ENCODE data around the gene RABL6.

Gene RABL6

DNA sequence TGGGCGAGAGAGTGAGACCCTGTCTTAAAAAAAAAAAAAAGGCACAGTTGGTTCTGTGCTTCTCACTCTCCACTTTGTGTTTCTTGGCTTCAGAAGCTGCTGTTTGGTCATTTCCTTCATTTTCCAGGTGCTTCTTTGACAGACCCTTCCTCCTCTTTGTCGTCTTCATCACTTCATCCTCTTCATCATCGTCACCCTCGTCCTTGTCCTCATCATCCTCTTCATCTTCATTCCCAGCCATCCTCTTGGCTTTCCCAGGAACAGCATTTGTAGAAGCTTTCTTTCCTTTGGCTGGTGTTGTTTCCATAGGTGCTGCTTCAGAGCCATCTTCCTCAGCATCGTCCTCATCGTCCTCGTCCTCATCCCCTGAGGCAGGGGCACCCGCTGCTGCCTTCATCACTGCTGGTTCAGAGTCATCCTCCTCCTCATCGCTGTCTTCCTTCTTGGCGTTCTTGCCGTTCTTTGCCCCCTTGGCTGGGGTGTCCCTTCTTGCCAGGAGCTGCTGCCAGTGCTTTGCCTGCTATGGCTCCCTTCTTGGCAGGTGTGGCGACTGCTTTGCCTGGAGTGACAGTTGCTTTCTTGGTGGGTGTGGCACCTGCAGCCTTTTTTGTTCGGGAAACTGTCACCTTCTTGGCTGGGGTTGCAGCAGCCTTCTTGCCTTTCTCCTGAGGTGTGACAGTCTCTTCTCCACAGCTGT, 7.1 kb downstream of the RABL6 start:
- no peak overlapping the region for H3K4me3 ChIP-seq (ENCODE audit: low read depth, low read length)

DNA sequence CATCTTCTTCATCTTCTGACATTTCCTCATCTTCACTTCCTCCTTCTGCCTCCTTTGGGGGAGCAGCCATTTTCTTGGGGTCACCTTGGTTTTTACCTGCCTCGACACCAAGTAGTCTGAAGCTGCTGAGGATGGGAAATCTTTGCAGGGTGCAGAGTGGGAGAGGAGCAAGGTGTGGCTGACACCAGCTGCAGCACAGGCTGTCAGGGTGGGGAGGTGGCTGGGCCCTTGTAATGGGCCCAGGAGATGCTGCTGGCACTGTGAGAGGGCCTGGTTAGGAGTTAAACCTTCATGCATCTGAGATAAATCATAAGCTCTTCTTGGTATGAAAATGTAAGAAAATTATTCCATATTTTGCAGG, 7.7 kb downstream of the RABL6 start:
- H3K4me3 ChIP-seq (ENCODE audit: low read depth, low read length) = no peak overlapping the region

- peak overlapping the region; percentile 47 for H3K4me3 ChIP-seq (ENCODE audit: low read depth, low read length)
These were observed 13.4 kb downstream of the RABL6 start for GRCh38 chr9:136820971-136821825.

DNA sequence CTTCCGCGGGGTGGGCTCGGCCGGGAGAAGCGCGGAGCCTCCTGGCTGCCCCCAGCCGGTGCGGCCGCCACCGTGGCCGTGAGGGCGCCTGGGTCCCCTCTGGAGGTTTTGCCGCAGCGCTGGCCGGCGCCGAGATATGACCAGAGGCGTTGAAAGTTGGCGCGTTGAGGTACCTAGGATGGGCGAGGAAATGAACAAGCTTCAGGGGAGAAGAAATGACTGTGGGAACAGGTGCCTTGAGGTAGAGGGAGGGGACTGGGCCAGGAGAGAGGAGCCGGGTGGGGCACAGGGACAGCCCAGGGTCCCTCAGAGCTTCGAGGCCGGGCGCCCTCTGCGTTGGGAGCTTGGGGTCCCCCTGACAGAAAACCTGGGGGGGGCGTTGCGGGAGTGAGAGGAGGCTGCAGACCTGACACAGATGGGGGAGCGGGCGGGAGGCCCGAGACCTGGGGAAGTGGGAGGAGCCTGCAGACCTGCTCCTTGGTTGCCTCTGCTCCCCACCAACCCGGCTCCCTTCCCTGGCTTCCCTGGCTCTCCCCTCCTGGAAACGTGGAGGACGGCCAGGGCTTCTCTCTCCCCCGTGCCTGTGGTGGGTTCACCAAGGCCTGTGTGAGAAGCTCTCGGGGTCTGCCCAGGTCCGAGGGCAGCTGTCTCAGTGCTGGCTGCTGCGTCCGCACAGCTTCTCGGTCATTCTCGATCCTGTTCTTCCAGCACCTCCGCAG, 14.2 kb downstream of the RABL6 start:
- no peak overlapping the region for H3K4me3 ChIP-seq (ENCODE audit: low read depth, low read length)

- no peak overlapping the region for H3K4me3 ChIP-seq (ENCODE audit: low read depth, low read length)
These were observed 15.6 kb downstream of the RABL6 start for GRCh38 chr9:136823136-136824046.

- H3K4me3 ChIP-seq (ENCODE audit: low read depth, low read length) = no peak overlapping the region
These were observed 16.9 kb downstream of the RABL6 start for GRCh38 chr9:136824496-136825225.

- H3K4me3 ChIP-seq (ENCODE audit: low read depth, low read length) = no peak overlapping the region
These were observed 17.8 kb downstream of the RABL6 start for GRCh38 chr9:136825295-136826187.

DNA sequence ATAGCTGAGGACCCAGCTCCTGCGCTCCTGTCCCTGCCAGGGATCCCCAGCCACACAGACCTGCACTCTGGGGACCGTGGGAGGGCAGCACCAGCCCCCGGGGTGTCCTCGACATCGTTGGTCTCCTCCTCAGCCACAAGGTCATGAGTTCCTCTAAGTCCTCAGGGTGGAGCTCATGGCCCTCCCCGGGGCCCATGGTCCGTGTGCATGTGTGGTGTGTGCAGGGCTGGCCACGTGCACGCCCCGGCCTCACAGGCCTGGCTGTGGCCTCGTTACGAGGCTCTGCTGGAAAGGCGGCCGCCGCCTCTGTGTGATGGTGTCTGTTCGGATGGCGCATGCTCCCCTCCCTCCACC, 18.4 kb downstream of the RABL6 start:
- no peak overlapping the region for H3K4me3 ChIP-seq (ENCODE audit: low read depth, low read length)

DNA sequence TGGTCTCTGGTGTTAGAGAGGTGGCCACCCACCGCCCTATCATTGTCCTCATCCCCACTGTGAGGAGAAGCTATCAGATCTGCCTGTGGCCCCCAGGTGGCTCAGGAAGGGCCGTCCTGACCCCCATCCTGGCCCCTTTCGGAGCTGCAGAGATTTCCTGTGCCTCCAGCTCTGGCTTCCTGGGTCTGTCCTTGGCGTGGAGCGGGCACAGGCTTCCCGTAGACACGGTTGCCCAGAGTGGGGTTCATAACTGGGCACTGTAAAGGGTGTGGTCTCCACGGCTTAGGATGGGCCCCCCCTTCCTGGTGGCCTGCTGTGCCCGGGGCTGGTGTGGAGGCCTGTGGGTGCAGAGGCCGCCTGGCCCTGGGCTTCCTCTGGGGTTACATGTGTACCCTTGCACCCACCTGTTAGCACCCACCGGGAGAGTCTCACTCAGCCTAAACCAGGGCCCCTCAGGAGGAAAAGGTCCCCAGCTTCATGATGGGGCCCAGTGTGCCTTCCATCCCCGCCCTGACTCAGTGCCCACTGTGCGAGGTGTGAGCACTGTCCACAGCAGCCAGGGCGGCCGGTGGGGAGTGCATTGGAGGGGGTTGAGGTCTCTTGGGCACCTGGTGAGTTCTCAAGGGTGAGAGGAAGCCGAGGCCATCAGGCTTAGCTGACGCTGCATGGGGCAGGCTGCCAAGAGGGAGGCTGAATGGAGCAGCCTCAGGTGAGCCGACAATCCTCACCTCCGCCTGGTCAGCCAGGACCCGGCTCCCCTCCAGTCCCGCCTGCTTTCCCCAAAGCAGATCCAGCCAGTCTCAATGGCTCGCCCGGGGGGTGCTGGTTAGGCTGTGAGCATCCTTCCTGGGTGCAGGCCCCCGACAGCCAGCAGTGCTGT, 19.2 kb downstream of the RABL6 start:
- no peak overlapping the region for H3K4me3 ChIP-seq (ENCODE audit: low read depth, low read length)

DNA sequence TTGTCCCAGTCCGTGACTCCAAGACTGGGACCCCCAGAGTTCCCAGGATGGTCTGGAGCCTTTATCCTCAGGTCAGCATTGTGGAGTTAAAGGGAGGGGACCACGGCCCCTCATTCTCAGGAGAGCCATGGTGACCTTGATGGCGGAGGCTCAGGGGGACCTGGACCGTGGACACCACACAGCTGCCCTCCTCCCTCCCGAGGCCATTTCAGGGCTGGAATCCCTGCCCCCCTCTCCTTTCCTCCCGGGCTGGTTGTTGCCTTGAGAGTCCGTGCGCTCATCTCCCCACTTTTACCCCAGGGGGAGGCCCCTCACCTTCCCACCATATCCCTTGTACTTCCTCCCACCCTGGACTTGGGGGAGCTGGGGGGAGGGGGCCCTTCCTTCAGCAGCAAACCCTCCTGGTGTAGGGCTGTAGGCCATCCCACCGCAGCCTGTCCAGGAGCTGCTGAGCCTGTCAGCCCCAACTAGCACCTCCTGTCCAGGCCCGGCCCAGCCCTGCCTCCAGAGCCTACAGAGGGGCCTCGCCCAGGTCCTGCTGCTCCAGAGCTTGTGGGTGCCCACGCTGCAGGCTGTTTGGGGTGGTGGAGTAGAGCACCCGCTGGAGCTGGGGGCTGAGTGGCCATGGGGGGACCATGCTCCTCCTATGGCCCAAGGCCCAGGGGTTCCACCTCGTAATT, 20.2 kb downstream of the RABL6 start:
- H3K4me3 ChIP-seq (ENCODE audit: low read depth, low read length) = no peak overlapping the region

DNA sequence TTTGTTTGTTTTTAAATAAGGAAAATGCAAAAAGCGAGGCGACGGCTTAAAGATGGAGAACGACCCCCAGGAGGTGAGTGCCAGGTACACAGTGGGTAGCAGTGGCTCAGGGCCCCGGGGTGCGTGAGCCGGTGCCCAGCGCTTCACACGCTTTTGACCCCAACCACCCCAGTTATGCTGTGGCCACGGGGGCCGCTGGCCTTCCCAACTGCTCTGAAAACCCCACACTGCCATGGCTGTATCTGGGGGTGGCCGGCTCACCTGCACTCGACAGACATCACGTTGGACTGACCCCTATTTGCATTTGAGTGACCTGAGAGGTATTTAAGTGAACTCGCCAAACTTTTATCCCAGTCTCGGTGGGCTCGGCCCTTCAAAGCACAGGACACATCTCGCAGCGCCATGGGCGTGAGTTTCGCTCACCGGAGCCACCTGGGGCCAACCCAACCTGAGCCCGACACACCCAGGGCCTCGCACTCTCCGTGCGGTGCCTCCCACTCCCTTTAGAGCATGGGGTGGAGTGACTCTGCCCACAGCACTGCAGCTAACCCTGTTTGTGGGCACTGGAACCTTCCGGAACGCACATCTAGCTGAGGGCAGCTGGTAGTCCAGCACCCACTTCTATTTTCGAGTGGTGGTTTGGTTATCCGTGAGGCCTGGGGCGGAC, 20.9 kb downstream of the RABL6 start:
- H3K4me3 ChIP-seq (ENCODE audit: low read depth, low read length) = no peak overlapping the region

DNA sequence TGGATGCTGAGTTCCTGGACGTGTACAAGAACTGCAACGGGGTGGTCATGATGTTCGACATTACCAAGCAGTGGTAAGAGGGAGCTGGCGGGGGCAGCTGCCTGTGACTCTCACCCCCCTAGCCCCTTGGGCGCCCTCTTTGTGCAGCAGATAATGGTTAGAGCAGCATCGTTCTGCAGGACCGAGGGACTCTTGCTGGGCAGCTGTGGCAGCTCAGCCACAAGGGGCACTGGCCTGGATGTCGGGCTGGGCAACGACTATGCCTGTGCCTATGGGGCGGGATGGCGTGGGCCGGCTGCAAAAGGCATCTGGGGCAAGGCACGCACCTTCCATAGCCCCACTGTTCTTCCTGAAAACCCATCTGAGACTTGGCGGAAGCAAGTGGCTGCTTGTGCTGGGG, 21.7 kb downstream of the RABL6 start:
- no peak overlapping the region for H3K4me3 ChIP-seq (ENCODE audit: low read depth, low read length)

DNA sequence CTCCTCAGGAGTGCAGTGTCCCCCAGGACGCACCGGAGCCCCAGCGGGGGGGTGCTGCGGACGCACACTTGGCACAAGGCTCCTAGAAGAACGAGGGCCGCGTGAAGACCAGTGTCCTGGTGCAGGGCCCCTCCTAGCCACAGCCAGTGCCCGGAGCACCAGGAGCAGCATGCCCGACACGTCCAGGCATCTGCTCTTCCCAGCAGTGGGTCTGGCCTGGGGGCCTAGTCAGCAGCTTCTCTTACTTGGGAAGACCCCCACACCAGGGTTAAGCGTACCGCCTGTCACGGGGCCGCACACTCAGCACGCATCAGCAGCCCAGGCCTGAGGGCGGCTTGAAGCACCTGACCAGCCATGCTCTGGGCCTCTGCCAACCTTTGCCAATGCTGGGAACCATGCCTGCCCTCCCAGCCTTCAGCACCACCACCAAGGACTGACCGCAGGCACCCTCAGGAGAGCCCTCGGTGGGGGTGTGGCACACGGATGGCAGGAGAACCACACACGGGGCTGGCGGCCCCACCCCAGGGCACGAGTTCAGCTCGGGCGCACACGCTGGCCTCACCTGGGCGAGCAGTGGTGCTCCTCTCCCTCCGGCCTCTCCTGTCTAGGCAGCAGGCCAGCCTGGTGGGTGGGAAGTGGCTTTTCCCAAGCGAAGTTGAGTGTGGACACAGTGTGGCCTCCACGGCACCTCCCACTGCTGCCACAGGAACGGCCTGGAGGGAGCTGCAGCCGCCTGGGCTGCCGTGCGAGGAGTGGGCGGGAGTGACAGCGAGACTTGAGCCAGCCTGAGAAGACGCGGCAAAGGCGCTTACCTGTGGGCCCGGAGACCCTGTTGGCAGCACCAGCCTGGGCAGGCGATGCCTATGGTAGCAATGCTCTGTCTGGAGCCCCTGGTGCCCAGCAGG, 22.5 kb downstream of the RABL6 start:
- no peak overlapping the region for H3K4me3 ChIP-seq (ENCODE audit: low read depth, low read length)

DNA sequence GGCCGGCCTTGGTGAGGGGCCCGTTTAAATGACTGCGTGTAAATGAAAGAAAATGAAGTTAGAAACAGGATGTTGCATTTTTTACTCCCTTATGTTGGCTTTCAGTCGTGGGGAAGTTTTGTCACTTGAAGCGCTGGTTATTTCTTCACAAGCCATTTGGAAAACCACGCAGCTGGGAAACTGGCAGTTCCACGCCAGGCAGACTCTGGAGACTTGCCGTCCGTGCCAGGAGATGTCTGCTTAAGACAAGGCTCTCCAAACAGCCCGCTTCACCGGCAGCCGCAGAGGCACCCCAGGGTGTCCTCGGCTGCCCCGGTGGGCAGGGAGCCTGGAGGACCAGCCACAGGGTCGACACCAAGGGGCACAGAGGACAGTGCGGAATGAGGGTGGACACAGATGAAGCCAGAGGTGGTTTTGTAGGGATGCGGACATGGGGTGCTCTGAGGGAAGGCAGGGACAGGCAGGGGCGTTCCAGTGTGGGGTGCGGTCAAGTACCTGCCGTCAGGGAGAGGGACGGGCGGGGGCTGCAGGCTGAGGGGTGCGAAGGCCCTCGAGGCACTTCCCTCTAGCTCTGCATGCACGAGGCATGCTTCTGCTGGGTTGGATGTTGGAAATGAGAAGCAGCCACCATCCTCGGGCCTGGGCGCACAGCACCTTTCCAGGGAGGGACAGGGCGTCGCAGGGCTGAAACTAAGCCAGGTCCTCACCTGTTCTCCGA, 23.4 kb downstream of the RABL6 start:
- H3K4me3 ChIP-seq (ENCODE audit: low read depth, low read length) = no peak overlapping the region

GRCh38 chr9:136831720-136832104, 24.0 kb downstream of the RABL6 start:
- H3K4me3 ChIP-seq (ENCODE audit: low read depth, low read length) = no peak overlapping the region

- H3K4me3 ChIP-seq (ENCODE audit: low read depth, low read length) = no peak overlapping the region
These were observed 24.8 kb downstream of the RABL6 start for GRCh38 chr9:136832581-136832980.
